Measurements from ENCODE around the gene PRKAR1B. TPM values are rescaled to one million over a fixed set of nuclear protein-coding genes. Genes with fewer than 3 reads are reported as not detected.

The PRKAR1B gene
- polyA plus RNA-seq, 1 of the 3 experiments (the other 2 are of a cell fraction): 63.7 TPM

GRCh38 chr7:577741-578370, 149.2 kb downstream of the PRKAR1B start:
- H3K9me3 ChIP-seq: no peaks in the 10 kb centered on the region
- no peak for DNase-seq
- no peak overlapping the region for H2AFZ ChIP-seq (ENCODE audit: low read depth)
- 94% methylated on average over 30 of the region's 30 CpGs for WGBS (ENCODE audit: low lambda C conversion rate)
- no peaks in the 10 kb centered on the region for H4K20me1 ChIP-seq (ENCODE audit: insufficient read depth)
- H3K36me3 ChIP-seq (replicated peaks in 1 of 2; ENCODE audit: control insufficient read depth in 1 of 2, insufficient read depth in 2 of 2, low read length in 1 of 2): peaks cover 0 to 20% of the 10 kb centered on the region in 2 experiments
- no peaks in the 10 kb centered on the region for H3K79me2 ChIP-seq (ENCODE audit: insufficient read depth)
- H3F3A ChIP-seq (replicated peaks; ENCODE audit: insufficient read depth): no peaks in the 10 kb centered on the region
- H3K4me3 ChIP-seq (ENCODE audit: low read depth in 2 of 2, low read length in 1 of 2): no peak overlapping the region
- CTCF ChIA-PET: no interaction called here
- no peak overlapping the region for H3K4me2 ChIP-seq
- H3K9ac ChIP-seq: no peak overlapping the region
- no peak overlapping the region for H3K27ac ChIP-seq (ENCODE audit: low read depth in 2 of 2, low read length in 1 of 2)
- POLR2A ChIA-PET: no interaction called here
- TF ChIP-seq TEAD4 (IDR thresholded peaks at IDR 0.05; ENCODE audit: borderline replicate concordance, insufficient read depth): no peak
- no peak for TF ChIP-seq RXRA (IDR thresholded peaks at IDR 0.05; ENCODE audit: borderline replicate concordance, low read depth)
- no peak for TF ChIP-seq FOXM1 (IDR thresholded peaks at IDR 0.05; ENCODE audit: low read depth)
- TF ChIP-seq TAF1 (IDR thresholded peaks at IDR 0.05; ENCODE audit: borderline replicate concordance, low read depth, low read length): no peak
- TF ChIP-seq NRF1 (IDR thresholded peaks at IDR 0.05; ENCODE audit: low read depth, low read length): no peak
- no peak for TF ChIP-seq RAD21 (IDR thresholded peaks at IDR 0.05; ENCODE audit: low read length)
- TF ChIP-seq SIN3A (IDR thresholded peaks at IDR 0.05; ENCODE audit: borderline replicate concordance, low read depth, low read length): no peak
- TF ChIP-seq NFIC (IDR thresholded peaks at IDR 0.05; ENCODE audit: borderline replicate concordance): no peak
- TF ChIP-seq MXI1 (IDR thresholded peaks at IDR 0.05; ENCODE audit: low read depth, low read length): no peak
- no peak for TF ChIP-seq USF2 (IDR thresholded peaks at IDR 0.05; ENCODE audit: borderline replicate concordance, low read depth, low read length)
- TF ChIP-seq FOSL2 (IDR thresholded peaks at IDR 0.05; ENCODE audit: borderline replicate concordance, low read depth): no peak
- no peak for TF ChIP-seq GATA2 (CRISPR knock-in tag; IDR thresholded peaks at IDR 0.05)
- H3K27me3 ChIP-seq (ENCODE audit: insufficient read depth): no peaks in the 10 kb centered on the region
- H3K4me1 ChIP-seq (ENCODE audit: control insufficient read depth in 1 of 2, insufficient read depth in 2 of 2, low read depth in 1 of 2, low read length in 1 of 2): no peaks in the 10 kb centered on the region
- H3K9me2 ChIP-seq: no peaks in the 10 kb centered on the region

- ChIA-PET CTCF (no interaction called here), POLR2A (no interaction called here)
- Histone ChIP-seq H3K4me2 (no peak overlapping the region), H3F3A (replicated peaks; ENCODE audit: insufficient read depth) (no peaks in the 10 kb centered on the region), H2AFZ (ENCODE audit: low read depth) (no peak overlapping the region), H3K4me3 (ENCODE audit: low read depth in 2 of 2, low read length in 1 of 2) (no peak overlapping the region), H3K9me3 (no peaks in the 10 kb centered on the region), H3K9ac (no peak overlapping the region), H3K79me2 (ENCODE audit: insufficient read depth) (no peaks in the 10 kb centered on the region), H3K4me1 (ENCODE audit: control insufficient read depth in 1 of 2, insufficient read depth in 2 of 2, low read depth in 1 of 2, low read length in 1 of 2) (no peaks in the 10 kb centered on the region), H4K20me1 (ENCODE audit: insufficient read depth) (no peaks in the 10 kb centered on the region), H3K9me2 (no peaks in the 10 kb centered on the region), H3K27ac (ENCODE audit: low read depth in 2 of 2, low read length in 1 of 2) (no peak overlapping the region), H3K27me3 (ENCODE audit: insufficient read depth) (no peaks in the 10 kb centered on the region), H3K36me3 (replicated peaks in 1 of 2; ENCODE audit: control insufficient read depth in 1 of 2, insufficient read depth in 2 of 2, low read length in 1 of 2) (peaks cover 0 to 15% of the 10 kb centered on the region in 2 experiments)
- 97% methylated on average over 22 of the region's 22 CpGs for WGBS (ENCODE audit: low lambda C conversion rate)
- no peak for DNase-seq
- TF ChIP-seq CHD2 (IDR thresholded peaks at IDR 0.05; ENCODE audit: low read length, partially characterized antibody) (no peak), USF2 (IDR thresholded peaks at IDR 0.05; ENCODE audit: borderline replicate concordance, low read depth, low read length) (no peak), SIN3A (IDR thresholded peaks at IDR 0.05; ENCODE audit: borderline replicate concordance, low read depth, low read length) (no peak), SMC3 (IDR thresholded peaks at IDR 0.05; ENCODE audit: low read depth, low read length) (no peak), MAX (IDR thresholded peaks at IDR 0.05; ENCODE audit: low read depth) (no peak), MXI1 (IDR thresholded peaks at IDR 0.05; ENCODE audit: low read depth, low read length) (no peak), ELF1 (IDR thresholded peaks at IDR 0.05) (no peak), IRF3 (IDR thresholded peaks at IDR 0.05; ENCODE audit: low read depth, low read length) (no peak)
- TF ChIP-seq, protein P1, sequence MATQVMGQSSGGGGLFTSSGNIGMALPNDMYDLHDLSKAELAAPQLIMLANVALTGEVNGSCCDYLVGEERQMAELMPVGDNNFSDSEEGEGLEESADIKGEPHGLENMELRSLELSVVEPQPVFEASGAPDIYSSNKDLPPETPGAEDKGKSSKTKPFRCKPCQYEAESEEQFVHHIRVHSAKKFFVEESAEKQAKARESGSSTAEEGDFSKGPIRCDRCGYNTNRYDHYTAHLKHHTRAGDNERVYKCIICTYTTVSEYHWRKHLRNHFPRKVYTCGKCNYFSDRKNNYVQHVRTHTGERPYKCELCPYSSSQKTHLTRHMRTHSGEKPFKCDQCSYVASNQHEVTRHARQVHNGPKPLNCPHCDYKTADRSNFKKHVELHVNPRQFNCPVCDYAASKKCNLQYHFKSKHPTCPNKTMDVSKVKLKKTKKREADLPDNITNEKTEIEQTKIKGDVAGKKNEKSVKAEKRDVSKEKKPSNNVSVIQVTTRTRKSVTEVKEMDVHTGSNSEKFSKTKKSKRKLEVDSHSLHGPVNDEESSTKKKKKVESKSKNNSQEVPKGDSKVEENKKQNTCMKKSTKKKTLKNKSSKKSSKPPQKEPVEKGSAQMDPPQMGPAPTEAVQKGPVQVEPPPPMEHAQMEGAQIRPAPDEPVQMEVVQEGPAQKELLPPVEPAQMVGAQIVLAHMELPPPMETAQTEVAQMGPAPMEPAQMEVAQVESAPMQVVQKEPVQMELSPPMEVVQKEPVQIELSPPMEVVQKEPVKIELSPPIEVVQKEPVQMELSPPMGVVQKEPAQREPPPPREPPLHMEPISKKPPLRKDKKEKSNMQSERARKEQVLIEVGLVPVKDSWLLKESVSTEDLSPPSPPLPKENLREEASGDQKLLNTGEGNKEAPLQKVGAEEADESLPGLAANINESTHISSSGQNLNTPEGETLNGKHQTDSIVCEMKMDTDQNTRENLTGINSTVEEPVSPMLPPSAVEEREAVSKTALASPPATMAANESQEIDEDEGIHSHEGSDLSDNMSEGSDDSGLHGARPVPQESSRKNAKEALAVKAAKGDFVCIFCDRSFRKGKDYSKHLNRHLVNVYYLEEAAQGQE (IDR thresholded peaks at IDR 0.05; ENCODE audit: low read depth, low read length): no peak
- TF ChIP-seq, protein P2, sequence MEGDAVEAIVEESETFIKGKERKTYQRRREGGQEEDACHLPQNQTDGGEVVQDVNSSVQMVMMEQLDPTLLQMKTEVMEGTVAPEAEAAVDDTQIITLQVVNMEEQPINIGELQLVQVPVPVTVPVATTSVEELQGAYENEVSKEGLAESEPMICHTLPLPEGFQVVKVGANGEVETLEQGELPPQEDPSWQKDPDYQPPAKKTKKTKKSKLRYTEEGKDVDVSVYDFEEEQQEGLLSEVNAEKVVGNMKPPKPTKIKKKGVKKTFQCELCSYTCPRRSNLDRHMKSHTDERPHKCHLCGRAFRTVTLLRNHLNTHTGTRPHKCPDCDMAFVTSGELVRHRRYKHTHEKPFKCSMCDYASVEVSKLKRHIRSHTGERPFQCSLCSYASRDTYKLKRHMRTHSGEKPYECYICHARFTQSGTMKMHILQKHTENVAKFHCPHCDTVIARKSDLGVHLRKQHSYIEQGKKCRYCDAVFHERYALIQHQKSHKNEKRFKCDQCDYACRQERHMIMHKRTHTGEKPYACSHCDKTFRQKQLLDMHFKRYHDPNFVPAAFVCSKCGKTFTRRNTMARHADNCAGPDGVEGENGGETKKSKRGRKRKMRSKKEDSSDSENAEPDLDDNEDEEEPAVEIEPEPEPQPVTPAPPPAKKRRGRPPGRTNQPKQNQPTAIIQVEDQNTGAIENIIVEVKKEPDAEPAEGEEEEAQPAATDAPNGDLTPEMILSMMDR (IDR thresholded peaks at IDR 0.05): no peak
These were observed 149.8 kb downstream of the PRKAR1B start for GRCh38 chr7:577278-577665.
